SH-SY5Y (cell line): ENCODE measurements around the gene DACH1.
A peak's percentile ranks its signal among the peaks of the same experiment; 100 is the strongest.

ENCODE experiments used
- GATA2 ChIP-seq: IDR thresholded peaks from 2 replicates; pipeline ENCODE4 v1.6.1; 2011; ENCODE audit warnings: mild to moderate bottlenecking, low read depth, low read length
- GATA3 ChIP-seq: IDR thresholded peaks from 2 replicates; pipeline ENCODE4 v1.6.1; 2011; ENCODE audit warnings: low read depth, mild to moderate bottlenecking, low read length, moderate library complexity

DACH1 gene

GRCh38 chr13:71814806-71815360, 52.1 kb downstream of the DACH1 start:
- TF ChIP-seq GATA3 (no peak), GATA2 (no peak)

GRCh38 chr13:71813187-71813586, 53.8 kb downstream of the DACH1 start:
- TF ChIP-seq GATA3 (no peak), GATA2 (no peak)

- no peak for TF ChIP-seq GATA3
- TF ChIP-seq GATA2, result no peak
These were observed 55.7 kb downstream of the DACH1 start for GRCh38 chr13:71811344-71811743.

GRCh38 chr13:71808708-71809107, 58.3 kb downstream of the DACH1 start:
- TF ChIP-seq GATA2 (no peak), GATA3 (no peak)

- TF ChIP-seq GATA2, result no peak
- TF ChIP-seq GATA3, result no peak
These were observed 60.1 kb downstream of the DACH1 start for GRCh38 chr13:71806886-71807285.

- no peak for TF ChIP-seq GATA2
- no peak for TF ChIP-seq GATA3
These were observed 63.9 kb downstream of the DACH1 start for GRCh38 chr13:71803066-71803465.

GRCh38 chr13:71801781-71802180, 65.2 kb downstream of the DACH1 start:
- TF ChIP-seq GATA3, result peak; percentile 57
- peak; percentile 63 for TF ChIP-seq GATA2

- no peak for TF ChIP-seq GATA3
- TF ChIP-seq GATA2, result no peak
These were observed 65.7 kb downstream of the DACH1 start for GRCh38 chr13:71801165-71801760.

GRCh38 chr13:71799324-71799723, 67.7 kb downstream of the DACH1 start:
- TF ChIP-seq GATA2, result no peak
- no peak for TF ChIP-seq GATA3

- TF ChIP-seq GATA3 (no peak), GATA2 (no peak)
These were observed 68.3 kb downstream of the DACH1 start for GRCh38 chr13:71798707-71799106.

- TF ChIP-seq GATA2 (no peak), GATA3 (no peak)
These were observed 69.5 kb downstream of the DACH1 start for GRCh38 chr13:71797517-71797916.

- no peak for TF ChIP-seq GATA3
- no peak for TF ChIP-seq GATA2
These were observed 77.2 kb downstream of the DACH1 start for GRCh38 chr13:71789693-71790329.

GRCh38 chr13:71789037-71789436, 78.0 kb downstream of the DACH1 start:
- TF ChIP-seq GATA2 (no peak), GATA3 (no peak)

GRCh38 chr13:71787414-71787813, 79.6 kb downstream of the DACH1 start:
- TF ChIP-seq GATA2 (no peak), GATA3 (no peak)

- TF ChIP-seq GATA2, result no peak
- TF ChIP-seq GATA3, result no peak
These were observed 80.1 kb downstream of the DACH1 start for GRCh38 chr13:71786875-71787274.

- TF ChIP-seq GATA3 (no peak), GATA2 (no peak)
These were observed 81.6 kb downstream of the DACH1 start for GRCh38 chr13:71785361-71785760.
